Measurements from ENCODE around the gene UBR4. TPM values are rescaled to one million over a fixed set of nuclear protein-coding genes. Genes with fewer than 3 reads are reported as not detected.

UBR4 gene
- total and polyA plus RNA-seq, 2 of the 8 experiments (the other 6 are each of a cell fraction or from before 2014, with no cell fraction given), result 139 to 152 TPM

- H3K4me1 ChIP-seq (replicated peaks in 1 of 4; ENCODE audit: control insufficient read depth in 3 of 4, insufficient read depth in 4 of 4, low read length in 3 of 4), result no peaks in the 10 kb centered on the region
- H3K14ac ChIP-seq (ENCODE audit: insufficient read length), result no peak overlapping the region
- no peak overlapping the region for H4K5ac ChIP-seq (ENCODE audit: insufficient read length, low read depth, low read length)
- H2BK15ac ChIP-seq (ENCODE audit: low read length), result no peak overlapping the region
- FAIRE-seq (no peak), DNase-seq (ENCODE audit: low read depth in 1 of 2, low spot score in 2 of 2) (no peak)
- H4K91ac ChIP-seq (replicated peaks; ENCODE audit: insufficient read length, low read length), result no peak overlapping the region
- no peak overlapping the region for H2AK5ac ChIP-seq (ENCODE audit: low read depth, low read length)
- H3K79me1 ChIP-seq (ENCODE audit: low read depth, low read length), result no peaks in the 10 kb centered on the region; the same call in 1 of the 2 replicates
- TF ChIP-seq SIX5 (IDR thresholded peaks at IDR 0.05; ENCODE audit: low read depth, low read length) (no peak), RAD21 (IDR thresholded peaks at IDR 0.05 in 1 of 2, conservative IDR thresholded peaks at IDR 0.05 in 1 of 2; ENCODE audit: low read depth in 2 of 2, low read length in 2 of 2) (peak; percentile 43 to 48)
- TF ChIP-seq, protein P1, sequence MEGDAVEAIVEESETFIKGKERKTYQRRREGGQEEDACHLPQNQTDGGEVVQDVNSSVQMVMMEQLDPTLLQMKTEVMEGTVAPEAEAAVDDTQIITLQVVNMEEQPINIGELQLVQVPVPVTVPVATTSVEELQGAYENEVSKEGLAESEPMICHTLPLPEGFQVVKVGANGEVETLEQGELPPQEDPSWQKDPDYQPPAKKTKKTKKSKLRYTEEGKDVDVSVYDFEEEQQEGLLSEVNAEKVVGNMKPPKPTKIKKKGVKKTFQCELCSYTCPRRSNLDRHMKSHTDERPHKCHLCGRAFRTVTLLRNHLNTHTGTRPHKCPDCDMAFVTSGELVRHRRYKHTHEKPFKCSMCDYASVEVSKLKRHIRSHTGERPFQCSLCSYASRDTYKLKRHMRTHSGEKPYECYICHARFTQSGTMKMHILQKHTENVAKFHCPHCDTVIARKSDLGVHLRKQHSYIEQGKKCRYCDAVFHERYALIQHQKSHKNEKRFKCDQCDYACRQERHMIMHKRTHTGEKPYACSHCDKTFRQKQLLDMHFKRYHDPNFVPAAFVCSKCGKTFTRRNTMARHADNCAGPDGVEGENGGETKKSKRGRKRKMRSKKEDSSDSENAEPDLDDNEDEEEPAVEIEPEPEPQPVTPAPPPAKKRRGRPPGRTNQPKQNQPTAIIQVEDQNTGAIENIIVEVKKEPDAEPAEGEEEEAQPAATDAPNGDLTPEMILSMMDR (IDR thresholded peaks at IDR 0.05; ENCODE audit: control extremely low read depth in 1 of 3, insufficient read depth in 1 of 3, low read depth in 1 of 3, low read length in 3 of 3), result peak; percentile 12 to 44 (median 30); a peak in 3 of 4 replicates
- H3K9ac ChIP-seq (replicated peaks in 1 of 4; ENCODE audit: extremely low read depth in 1 of 4, low read depth in 3 of 4, low read length in 3 of 4), result no peak overlapping the region
- no peak overlapping the region for H3K27ac ChIP-seq (ENCODE audit: low read depth, low read length)
- H3K27me3 ChIP-seq (replicated peaks in 1 of 4; ENCODE audit: control insufficient read depth in 3 of 4, extremely low read depth in 1 of 4, insufficient read depth in 3 of 4, low read length in 3 of 4), result no peaks in the 10 kb centered on the region
- no peak overlapping the region for H3K56ac ChIP-seq (replicated peaks; ENCODE audit: insufficient read length, low read depth, low read length)
- no peak overlapping the region for H2BK5ac ChIP-seq (ENCODE audit: low read depth, low read length)
- H4K20me1 ChIP-seq (replicated peaks in 1 of 2; ENCODE audit: control insufficient read depth in 1 of 2, insufficient read depth in 2 of 2, low read length in 2 of 2), result peaks cover 0 to 11% of the 10 kb centered on the region in 2 experiments
- H3K23ac ChIP-seq (ENCODE audit: insufficient read length), result no peak overlapping the region
- H3K36me3 ChIP-seq (ENCODE audit: control insufficient read depth in 2 of 4, insufficient read depth in 4 of 4, low read length in 3 of 4), result peaks cover 79 to 97% (median 94%) of the 10 kb centered on the region in 4 experiments
- POLR2A ChIA-PET (ENCODE audit: partially characterized antibody), result no interaction called here
- H2AFZ ChIP-seq (ENCODE audit: low read length), result no peak overlapping the region
- no peak overlapping the region for H3K4ac ChIP-seq (replicated peaks; ENCODE audit: insufficient read length, low read depth, low read length)
- H3K18ac ChIP-seq (ENCODE audit: extremely low read depth, low read length), result no peak overlapping the region
- no peak overlapping the region for H4K8ac ChIP-seq (ENCODE audit: extremely low read depth, insufficient read depth, low read length)
- no peak overlapping the region for H2BK120ac ChIP-seq (replicated peaks; ENCODE audit: low read depth, low read length)
- H3K4me3 ChIP-seq (ENCODE audit: extremely low read depth in 1 of 4, insufficient read depth in 2 of 4, low read depth in 3 of 4, low read length in 4 of 4), result no peak overlapping the region
- H3K9me3 ChIP-seq (ENCODE audit: insufficient read depth in 2 of 2, low read depth in 1 of 2, low read length in 1 of 2), result no peaks in the 10 kb centered on the region
- CTCF ChIA-PET (ENCODE audit: partially characterized antibody), result interaction anchor here (0.6 to 2.0 kb wide), 18 partner anchors 9 to 547 kb away, joined by 3 to 8 read pairs (median 3); no protein-coding TSS in a partner anchor
- no peaks in the 10 kb centered on the region for H3K79me2 ChIP-seq (ENCODE audit: control insufficient read depth in 1 of 2, insufficient read depth in 2 of 2, low read length in 2 of 2)
- no peak overlapping the region for H2BK20ac ChIP-seq (ENCODE audit: low read length)
- no peak overlapping the region for H2BK12ac ChIP-seq (ENCODE audit: low read depth, low read length)
- H3K4me2 ChIP-seq (ENCODE audit: insufficient read depth in 1 of 2, low read depth in 2 of 2, low read length in 2 of 2), result no peak overlapping the region
- 92% methylated on average over 7 of the region's 7 CpGs; no CpG with 5 or more reads in 1 of the 2 experiments for WGBS, 2 experiments (ENCODE audit: extremely low coverage in 1 of 2, insufficient coverage in 1 of 2, insufficient read length in 1 of 2, insufficient replicate concordance in 2 of 2, low coverage in 1 of 2, low lambda C conversion rate in 2 of 2, missing lambda C conversion rate in 1 of 2)
- H3K23me2 ChIP-seq (ENCODE audit: low read depth, low read length), result no peaks in the 10 kb centered on the region
Observed at GRCh38 chr1:19096036-19096833, 113.8 kb downstream of the UBR4 start.
